Mesothelial cell of epicardium (in vitro differentiated cells): ENCODE results near the gene MARVELD2. TPM values are rescaled to one million over a fixed set of nuclear protein-coding genes. Genes with fewer than 3 reads are reported as not detected.
"Not testable (repeated sequence)": the region's sequence is repeated elsewhere in the genome, so short reads cannot be mapped to it uniquely, and the experiment has no call there.

Experiments used
- DNase-seq, 2 experiments: peaks; one replicate each; pipeline ENCODE4 v3.0.0; 2021; ENCODE audit warnings: low spot score in 2 of 2; ENCODE audit not compliant: unreplicated experiment in 2 of 2
- H3K27ac Mint-ChIP-seq: 2 replicates; pipeline ENCODE4 v1.8.0; 2021; ENCODE audit warnings: mixed read lengths
- H3K27me3 Mint-ChIP-seq: 2 replicates; pipeline ENCODE4 v1.8.0; 2021; ENCODE audit warnings: low read depth, mixed read lengths
- H3K36me3 Mint-ChIP-seq: 2 replicates; pipeline ENCODE4 v1.8.0; 2021; ENCODE audit warnings: mixed read lengths
- H3K4me1 Mint-ChIP-seq: 2 replicates; pipeline ENCODE4 v1.8.0; 2021; ENCODE audit warnings: mixed read lengths
- H3K4me3 Mint-ChIP-seq: 2 replicates; pipeline ENCODE4 v1.8.0; 2021; ENCODE audit warnings: mild to moderate bottlenecking, moderate library complexity, mixed read lengths
- H3K9me3 Mint-ChIP-seq: 2 replicates; pipeline ENCODE4 v1.8.0; 2021; ENCODE audit warnings: mixed read lengths
- CTCF ChIP-seq: fragments of 200-600 bp; sonication (generic); IDR thresholded peaks from one replicate; pipeline ENCODE4 v1.5.0; 2021; ENCODE audit warnings: antibody characterized with exemption; ENCODE audit not compliant: unreplicated experiment
- total RNA-seq: library from RNA; stranded (reverse); gene quantifications from 3 replicates; pipeline ENCODE4 v1.2.1, GENCODE V29; 2021

MARVELD2 gene
- total RNA-seq, 1 donor from 2014 or later = 20.0 TPM

GRCh38 chr5:69416180-69416579 lies 1.3 kb downstream of the MARVELD2 start:
- H3K9me3 Mint-ChIP-seq = no peaks in the 10 kb centered on the region
- peaks cover 28% of the 10 kb centered on the region for H3K36me3 Mint-ChIP-seq
- H3K4me3 Mint-ChIP-seq = peak overlapping the region; percentile 90
- TF ChIP-seq CTCF = no peak
- peak overlapping the region; percentile 97 for H3K27ac Mint-ChIP-seq
- H3K4me1 Mint-ChIP-seq = peaks cover 9% of the 10 kb centered on the region
- DNase-seq = no peak
- H3K27me3 Mint-ChIP-seq = peaks cover 25% of the 10 kb centered on the region

GRCh38 chr5:69416699-69417098 lies 1.8 kb downstream of the MARVELD2 start:
- peak overlapping the region; percentile 26 for H3K27ac Mint-ChIP-seq
- TF ChIP-seq CTCF = no peak
- no peak for DNase-seq
- H3K27me3 Mint-ChIP-seq = peaks cover 25% of the 10 kb centered on the region
- H3K36me3 Mint-ChIP-seq = peaks cover 23% of the 10 kb centered on the region
- H3K9me3 Mint-ChIP-seq = no peaks in the 10 kb centered on the region
- peaks cover 9% of the 10 kb centered on the region for H3K4me1 Mint-ChIP-seq
- peak overlapping the region; percentile 90 for H3K4me3 Mint-ChIP-seq

- Mint-ChIP-seq H3K4me1 (peaks cover 9% of the 10 kb centered on the region), H3K4me3 (no peak overlapping the region), H3K9me3 (peaks cover 6% of the 10 kb centered on the region), H3K27ac (no peak overlapping the region), H3K36me3 (peaks cover 31% of the 10 kb centered on the region), H3K27me3 (peaks cover 25% of the 10 kb centered on the region)
- TF ChIP-seq CTCF = no peak
- DNase-seq = no peak
These were observed 3.6 kb downstream of the MARVELD2 start for GRCh38 chr5:69418554-69418953.

GRCh38 chr5:69431424-69432303 lies 16.7 kb downstream of the MARVELD2 start:
- TF ChIP-seq CTCF = no peak
- H3K27me3 Mint-ChIP-seq = no peaks in the 10 kb centered on the region

GRCh38 chr5:69432412-69433206 lies 17.7 kb downstream of the MARVELD2 start:
- Mint-ChIP-seq H3K27ac (no peak overlapping the region), H3K36me3 (peaks cover 12% of the 10 kb centered on the region)
- DNase-seq = no peak

More at GRCh38 chr5:69431424-69432303, 16.7 kb downstream of the MARVELD2 start:
- Mint-ChIP-seq H3K9me3 (no peaks in the 10 kb centered on the region), H3K4me1 (no peaks in the 10 kb centered on the region), H3K36me3 (peaks cover 12% of the 10 kb centered on the region), H3K27ac (no peak overlapping the region), H3K4me3 (no peak overlapping the region)
- no peak for DNase-seq

GRCh38 chr5:69435276-69435884 lies 20.5 kb downstream of the MARVELD2 start:
- not testable (repeated sequence) for DNase-seq, H3K27ac Mint-ChIP-seq, H3K4me3 Mint-ChIP-seq, H3K27me3 Mint-ChIP-seq, H3K9me3 Mint-ChIP-seq, H3K4me1 Mint-ChIP-seq
- H3K36me3 Mint-ChIP-seq = peaks cover 18% of the 10 kb centered on the region

More at GRCh38 chr5:69432412-69433206, 17.7 kb downstream of the MARVELD2 start:
- no peak for TF ChIP-seq CTCF
- H3K27me3 Mint-ChIP-seq = no peaks in the 10 kb centered on the region
- H3K9me3 Mint-ChIP-seq = no peaks in the 10 kb centered on the region
- no peaks in the 10 kb centered on the region for H3K4me1 Mint-ChIP-seq
- no peak overlapping the region for H3K4me3 Mint-ChIP-seq
